Loucy (cell line): ENCODE data around the gene CEP70.

ENCODE experiments used
- H2AFZ ChIP-seq: fragments of 200-600 bp; sonication (generic); 2 replicates; pipeline ENCODE4 v1.6.0; 2016; ENCODE audit warnings: antibody characterized with exemption, mild to moderate bottlenecking, low read length, moderate library complexity
- H3F3A ChIP-seq: fragments of 200-600 bp; 2 replicates; pipeline ENCODE4 v1.6.0; 2016; ENCODE audit warnings: antibody characterized with exemption, low read depth, mild to moderate bottlenecking
- H3K27me3 ChIP-seq: fragments of 200-600 bp; sonication (generic); 2 replicates; pipeline ENCODE4 v1.6.1; 2014; ENCODE audit warnings: low read length, mild to moderate bottlenecking; ENCODE audit not compliant: insufficient read depth, poor library complexity, severe bottlenecking
- H3K36me3 ChIP-seq: fragments of 200-600 bp; sonication (generic); 2 replicates; pipeline ENCODE4 v1.6.1; 2016; ENCODE audit warnings: low read length; ENCODE audit not compliant: insufficient read depth
- H3K4me1 ChIP-seq: fragments of 200-600 bp; sonication (generic); 2 replicates; pipeline ENCODE4 v1.5.1; 2014; ENCODE audit warnings: low read length, mild to moderate bottlenecking; ENCODE audit not compliant: insufficient read depth, poor library complexity, severe bottlenecking
- H3K4me2 ChIP-seq: fragments of 200-600 bp; sonication (generic); 2 replicates; pipeline ENCODE4 v1.6.0; 2014; ENCODE audit warnings: antibody characterized with exemption, low read length, low read depth, mild to moderate bottlenecking; ENCODE audit not compliant: poor library complexity, severe bottlenecking
- H3K4me3 ChIP-seq: fragments of 200-600 bp; sonication (generic); 2 replicates; pipeline ENCODE4 v1.5.1; 2014; ENCODE audit warnings: low read length, mild to moderate bottlenecking, mixed read lengths; ENCODE audit not compliant: poor library complexity, severe bottlenecking
- H3K79me2 ChIP-seq: fragments of 200-600 bp; sonication (generic); 2 replicates; pipeline ENCODE4 v1.6.1; 2014; ENCODE audit warnings: low read length; ENCODE audit not compliant: insufficient read depth
- H3K9ac ChIP-seq: fragments of 200-600 bp; sonication (generic); 2 replicates; pipeline ENCODE4 v1.6.0; 2014; ENCODE audit warnings: mild to moderate bottlenecking, low read depth, low read length, moderate library complexity; ENCODE audit not compliant: poor library complexity, severe bottlenecking
- H3K9me2 ChIP-seq: fragments of 200-600 bp; sonication (generic); replicated peaks from 2 replicates; pipeline ENCODE4 v1.6.1; 2016; ENCODE audit warnings: low read depth, low read length, mixed read lengths
- H3K9me3 ChIP-seq: fragments of 200-600 bp; sonication (generic); 2 replicates; pipeline ENCODE4 v1.6.1; 2014; ENCODE audit warnings: mild to moderate bottlenecking, antibody characterized with exemption, low read length, low read depth; ENCODE audit not compliant: insufficient read depth
- H4K20me1 ChIP-seq: fragments of 200-600 bp; sonication (generic); 2 replicates; pipeline ENCODE4 v1.6.0; 2014; ENCODE audit warnings: antibody characterized with exemption, low read length, mild to moderate bottlenecking; ENCODE audit not compliant: insufficient read depth, poor library complexity, severe bottlenecking
- CTCF ChIP-seq: fragments of 200-600 bp; sonication (generic); conservative IDR thresholded peaks from 2 replicates; pipeline ENCODE4 v1.5.1; 2014; ENCODE audit warnings: mild to moderate bottlenecking, antibody characterized with exemption, low read length
- EZH2phosphoT487 ChIP-seq: fragments of 200-600 bp; IDR thresholded peaks from 2 replicates; pipeline ENCODE4 v1.6.1; 2018; ENCODE audit warnings: antibody characterized with exemption, mild to moderate bottlenecking, moderate library complexity, borderline replicate concordance

Gene CEP70

DNA sequence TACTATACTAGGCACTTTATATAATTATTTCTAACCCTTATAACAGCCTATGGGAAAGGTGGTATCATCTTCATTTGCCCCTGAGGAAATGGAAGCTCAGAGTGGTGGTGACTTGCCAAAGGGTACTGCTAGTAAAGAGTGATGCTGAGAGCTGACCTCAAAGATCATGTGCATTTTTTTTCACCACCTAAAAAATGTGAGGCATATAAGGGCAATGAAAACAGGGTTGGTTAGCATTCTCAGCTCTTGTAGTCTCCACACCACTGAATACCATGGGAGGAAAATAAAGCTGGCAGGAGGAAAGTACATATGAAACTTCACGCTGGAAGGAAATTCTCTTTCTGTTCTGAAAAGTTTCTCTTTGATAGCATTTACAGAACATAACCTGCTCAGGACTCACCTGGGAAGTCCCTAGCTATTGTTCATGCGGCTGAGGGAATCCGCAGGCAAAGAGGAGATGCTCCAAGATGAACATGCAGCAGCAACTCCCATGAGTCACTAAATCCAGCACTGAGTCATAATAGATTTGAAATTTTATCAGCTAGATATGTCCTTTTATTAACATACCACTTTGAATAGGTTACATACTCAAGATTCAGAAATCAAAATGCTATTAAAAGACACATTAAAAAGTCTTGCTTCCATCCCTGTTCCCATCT is 31.8 kb upstream of the CEP70 start:
- Histone ChIP-seq H3K9ac (no peak overlapping the region), H3K27me3 (no peaks in the 10 kb centered on the region), H4K20me1 (no peaks in the 10 kb centered on the region), H2AFZ (no peak overlapping the region), H3F3A (no peaks in the 10 kb centered on the region; the same call in 1 of the 2 replicates), H3K4me1 (no peaks in the 10 kb centered on the region), H3K79me2 (no peaks in the 10 kb centered on the region), H3K4me3 (no peak overlapping the region), H3K36me3 (peaks cover 45% of the 10 kb centered on the region), H3K4me2 (no peak overlapping the region), H3K9me3 (no peaks in the 10 kb centered on the region), H3K9me2 (no peaks in the 10 kb centered on the region)
- no peak for TF ChIP-seq CTCF
- no peak for TF ChIP-seq EZH2phosphoT487

DNA sequence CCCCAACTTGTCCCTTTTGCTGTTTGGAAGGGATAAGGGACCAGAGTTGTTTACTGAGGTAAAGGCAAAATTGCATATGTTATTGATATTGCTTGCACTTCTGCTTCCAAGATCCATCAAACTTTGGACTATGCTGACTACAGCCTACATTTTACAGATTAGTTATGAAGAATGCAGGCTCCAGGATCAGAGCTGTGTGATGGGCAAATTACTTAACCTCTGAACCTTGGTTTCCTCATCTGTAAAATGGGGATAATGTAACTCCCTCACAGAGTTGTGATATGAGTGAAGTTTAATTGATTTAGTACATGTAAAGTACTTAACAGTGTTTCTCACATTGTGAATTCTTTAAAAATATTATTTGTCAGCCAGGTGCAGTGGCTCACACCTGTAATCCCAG is 30.5 kb upstream of the CEP70 start:
- no peak overlapping the region for H2AFZ ChIP-seq
- no peaks in the 10 kb centered on the region; the same call in 1 of the 2 replicates for H3F3A ChIP-seq
- H3K4me1 ChIP-seq, result peaks cover 4% of the 10 kb centered on the region
- no peaks in the 10 kb centered on the region for H3K9me3 ChIP-seq
- peaks cover 5% of the 10 kb centered on the region; the same call in 1 of the 2 replicates for H3K79me2 ChIP-seq
- TF ChIP-seq EZH2phosphoT487 (no peak), CTCF (no peak)
- peaks cover 32% of the 10 kb centered on the region; the same call in 1 of the 2 replicates for H3K36me3 ChIP-seq
- no peaks in the 10 kb centered on the region for H3K9me2 ChIP-seq
- H3K9ac ChIP-seq, result no peak overlapping the region
- H3K27me3 ChIP-seq, result no peaks in the 10 kb centered on the region
- no peak overlapping the region for H3K4me3 ChIP-seq
- no peaks in the 10 kb centered on the region for H4K20me1 ChIP-seq
- no peak overlapping the region for H3K4me2 ChIP-seq

DNA sequence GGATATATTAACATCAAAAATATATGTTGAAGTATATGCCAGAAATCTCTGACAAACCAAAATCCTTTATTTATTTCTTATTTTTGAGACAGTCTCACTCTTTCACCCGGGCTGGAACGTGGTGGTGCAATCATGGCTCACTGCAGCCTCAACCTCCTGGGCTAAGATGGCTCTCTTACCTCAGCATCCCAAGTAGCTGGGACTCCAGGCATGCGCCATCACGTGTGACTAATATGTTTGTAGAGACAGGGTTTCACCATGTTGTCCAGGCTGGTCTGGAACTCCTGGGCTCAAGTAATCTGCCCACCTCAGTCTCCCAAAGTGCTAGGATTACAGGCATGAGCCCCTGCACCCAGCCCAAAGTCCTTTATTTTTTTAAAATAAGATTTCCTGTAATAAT is 26.4 kb upstream of the CEP70 start:
- H3K9ac ChIP-seq, result no peak overlapping the region
- H3K36me3 ChIP-seq, result peaks cover 14% of the 10 kb centered on the region; the same call in 1 of the 2 replicates
- no peak overlapping the region for H3K4me2 ChIP-seq
- no peaks in the 10 kb centered on the region for H3K27me3 ChIP-seq
- H3K9me3 ChIP-seq, result no peaks in the 10 kb centered on the region
- H4K20me1 ChIP-seq, result peaks cover 15% of the 10 kb centered on the region
- TF ChIP-seq CTCF (no peak), EZH2phosphoT487 (no peak)
- H3K9me2 ChIP-seq, result no peaks in the 10 kb centered on the region
- H3F3A ChIP-seq, result peaks cover 3% of the 10 kb centered on the region; the same call in 1 of the 2 replicates
- H2AFZ ChIP-seq, result no peak overlapping the region
- H3K79me2 ChIP-seq, result peaks cover 35% of the 10 kb centered on the region
- H3K4me1 ChIP-seq, result peaks cover 25% of the 10 kb centered on the region
- no peak overlapping the region for H3K4me3 ChIP-seq
